ENCODE measurements around the gene MUC2.

The MUC2 gene

GRCh38 chr11:1100417-1101245 lies 26.0 kb downstream of the MUC2 start:
- no peak overlapping the region for H3K27ac ChIP-seq
- TF ChIP-seq CTCF (conservative IDR thresholded peaks at IDR 0.05) (no peak), ZFX (IDR thresholded peaks at IDR 0.05) (no peak)

GRCh38 chr11:1101318-1102089 lies 26.8 kb downstream of the MUC2 start:
- no peak overlapping the region for H3K27ac ChIP-seq
- no peak for TF ChIP-seq ZFX (IDR thresholded peaks at IDR 0.05)
- no peak for TF ChIP-seq CTCF (conservative IDR thresholded peaks at IDR 0.05)

GRCh38 chr11:1102221-1102971 lies 27.7 kb downstream of the MUC2 start:
- H3K27ac ChIP-seq: no peak overlapping the region
- no peak for TF ChIP-seq CTCF (conservative IDR thresholded peaks at IDR 0.05)
- no peak for TF ChIP-seq ZFX (IDR thresholded peaks at IDR 0.05)

GRCh38 chr11:1102996-1103395 lies 28.3 kb downstream of the MUC2 start:
- no peak overlapping the region for H3K27ac ChIP-seq
- TF ChIP-seq CTCF (conservative IDR thresholded peaks at IDR 0.05): no peak
- no peak for TF ChIP-seq ZFX (IDR thresholded peaks at IDR 0.05)

- no peak overlapping the region for H3K27ac ChIP-seq
- TF ChIP-seq CTCF (conservative IDR thresholded peaks at IDR 0.05) (no peak), ZFX (IDR thresholded peaks at IDR 0.05) (no peak)
Observed at GRCh38 chr11:1103401-1104360, 29.0 kb downstream of the MUC2 start.

- no peak overlapping the region for H3K27ac ChIP-seq
- TF ChIP-seq CTCF (conservative IDR thresholded peaks at IDR 0.05): no peak
- no peak for TF ChIP-seq ZFX (IDR thresholded peaks at IDR 0.05)
Observed at GRCh38 chr11:1104411-1105182, 29.9 kb downstream of the MUC2 start.

Measured in C4-2B (cell line).